OCI-LY3 (cell line): ENCODE data around the gene RECK.

Experiments used
- H2AFZ ChIP-seq: fragments of 200-600, 300-600 bp; shearing (Covaris generic); 2 replicates; pipeline ENCODE4 v1.6.0; 2014; ENCODE audit warnings: antibody characterized with exemption, low read depth, low read length
- H3K27ac ChIP-seq: fragments of 200-600, 300-600 bp; sonication (generic); 2 replicates; pipeline ENCODE4 v1.5.1; 2014; ENCODE audit warnings: mild to moderate bottlenecking, low read length, moderate library complexity, mixed read lengths
- H3K27me3 ChIP-seq: fragments of 200-600, 300-600 bp; sonication (generic); 2 replicates; pipeline ENCODE4 v1.6.1; 2014; ENCODE audit warnings: low read depth, low read length, mixed read lengths
- H3K36me3 ChIP-seq: fragments of 200-600, 300-600 bp; sonication (generic); replicated peaks from 2 replicates; pipeline ENCODE3; 2014; ENCODE audit warnings: low read depth, low read length, mixed read lengths
- H3K4me1 ChIP-seq: fragments of 300-600, 200-600 bp; sonication (generic); 2 replicates; pipeline ENCODE4 v1.6.1; 2014; ENCODE audit warnings: low read length, mixed read lengths
- H3K4me2 ChIP-seq: fragments of 200-600, 300-600 bp; sonication (generic); 2 replicates; pipeline ENCODE4 v1.6.1; 2014; ENCODE audit warnings: low read length, mixed read lengths
- H3K4me3 ChIP-seq: fragments of 300-600, 200-600 bp; sonication (generic); 2 replicates; pipeline ENCODE4 v1.5.1; 2014; ENCODE audit warnings: antibody characterized with exemption, mild to moderate bottlenecking, low read length, moderate library complexity
- H3K79me2 ChIP-seq: fragments of 300-600, 200-600 bp; shearing (Covaris generic); 2 replicates; pipeline ENCODE4 v1.6.1; 2014; ENCODE audit warnings: mild to moderate bottlenecking, low read length, mixed read lengths
- H3K9ac ChIP-seq: fragments of 300-600, 200-600 bp; shearing (Covaris generic); 2 replicates; pipeline ENCODE4 v1.6.0; 2014; ENCODE audit warnings: mild to moderate bottlenecking, low read length, moderate library complexity
- H3K9me3 ChIP-seq: fragments of 200-600, 300-600 bp; shearing (Covaris generic); 2 replicates; pipeline ENCODE4 v1.6.1; 2014; ENCODE audit warnings: low read length, mixed read lengths; ENCODE audit not compliant: insufficient read depth
- H4K20me1 ChIP-seq: fragments of 200-600, 300-600 bp; sonication (generic); 2 replicates; pipeline ENCODE4 v1.6.1; 2016; ENCODE audit warnings: low read length, mixed read lengths; ENCODE audit not compliant: insufficient read depth
- EZH2phosphoT487 ChIP-seq: fragments of 200-600 bp; shearing (Covaris generic); IDR thresholded peaks from 2 replicates; pipeline ENCODE4 v1.6.1; 2018; ENCODE audit warnings: antibody characterized with exemption, mixed run types, low read depth
- TF ChIP-seq, protein P1 (sequence below): fragments of 200-600, 300-600 bp; sonication (generic); IDR thresholded peaks from 2 replicates; pipeline ENCODE4 v1.5.1; 2014; ENCODE audit warnings: antibody characterized with exemption, low read length, low read depth

Gene RECK

DNA sequence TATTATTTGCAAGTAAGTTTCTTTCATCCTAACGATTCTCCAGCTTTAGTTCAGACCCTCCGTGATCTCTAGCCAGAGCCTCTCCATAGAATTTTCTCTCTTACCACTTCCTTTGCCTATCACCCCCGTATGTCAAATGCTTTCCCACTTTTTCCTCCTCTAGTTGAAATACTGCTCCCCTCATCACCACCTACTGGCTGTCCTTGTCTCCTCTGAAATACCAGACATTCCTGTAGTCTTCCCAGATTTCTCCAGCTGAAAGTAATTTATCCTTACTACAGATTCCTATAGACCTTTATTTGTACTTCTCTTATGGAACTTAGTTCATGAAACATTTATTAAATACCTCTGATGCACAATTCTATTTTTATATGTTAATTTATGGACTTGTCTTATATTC, 63.8 kb downstream of the RECK start:
- no peaks in the 10 kb centered on the region for H4K20me1 ChIP-seq
- H3K4me3 ChIP-seq: no peak overlapping the region
- no peaks in the 10 kb centered on the region for H3K4me1 ChIP-seq
- H3K36me3 ChIP-seq: no peaks in the 10 kb centered on the region
- no peak overlapping the region for H2AFZ ChIP-seq
- H3K27me3 ChIP-seq: no peaks in the 10 kb centered on the region
- no peaks in the 10 kb centered on the region for H3K79me2 ChIP-seq
- TF ChIP-seq, protein P1, sequence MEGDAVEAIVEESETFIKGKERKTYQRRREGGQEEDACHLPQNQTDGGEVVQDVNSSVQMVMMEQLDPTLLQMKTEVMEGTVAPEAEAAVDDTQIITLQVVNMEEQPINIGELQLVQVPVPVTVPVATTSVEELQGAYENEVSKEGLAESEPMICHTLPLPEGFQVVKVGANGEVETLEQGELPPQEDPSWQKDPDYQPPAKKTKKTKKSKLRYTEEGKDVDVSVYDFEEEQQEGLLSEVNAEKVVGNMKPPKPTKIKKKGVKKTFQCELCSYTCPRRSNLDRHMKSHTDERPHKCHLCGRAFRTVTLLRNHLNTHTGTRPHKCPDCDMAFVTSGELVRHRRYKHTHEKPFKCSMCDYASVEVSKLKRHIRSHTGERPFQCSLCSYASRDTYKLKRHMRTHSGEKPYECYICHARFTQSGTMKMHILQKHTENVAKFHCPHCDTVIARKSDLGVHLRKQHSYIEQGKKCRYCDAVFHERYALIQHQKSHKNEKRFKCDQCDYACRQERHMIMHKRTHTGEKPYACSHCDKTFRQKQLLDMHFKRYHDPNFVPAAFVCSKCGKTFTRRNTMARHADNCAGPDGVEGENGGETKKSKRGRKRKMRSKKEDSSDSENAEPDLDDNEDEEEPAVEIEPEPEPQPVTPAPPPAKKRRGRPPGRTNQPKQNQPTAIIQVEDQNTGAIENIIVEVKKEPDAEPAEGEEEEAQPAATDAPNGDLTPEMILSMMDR: no peak
- no peak for TF ChIP-seq EZH2phosphoT487
- H3K27ac ChIP-seq: no peak overlapping the region
- H3K9ac ChIP-seq: no peak overlapping the region
- H3K4me2 ChIP-seq: no peak overlapping the region
- no peaks in the 10 kb centered on the region for H3K9me3 ChIP-seq

DNA sequence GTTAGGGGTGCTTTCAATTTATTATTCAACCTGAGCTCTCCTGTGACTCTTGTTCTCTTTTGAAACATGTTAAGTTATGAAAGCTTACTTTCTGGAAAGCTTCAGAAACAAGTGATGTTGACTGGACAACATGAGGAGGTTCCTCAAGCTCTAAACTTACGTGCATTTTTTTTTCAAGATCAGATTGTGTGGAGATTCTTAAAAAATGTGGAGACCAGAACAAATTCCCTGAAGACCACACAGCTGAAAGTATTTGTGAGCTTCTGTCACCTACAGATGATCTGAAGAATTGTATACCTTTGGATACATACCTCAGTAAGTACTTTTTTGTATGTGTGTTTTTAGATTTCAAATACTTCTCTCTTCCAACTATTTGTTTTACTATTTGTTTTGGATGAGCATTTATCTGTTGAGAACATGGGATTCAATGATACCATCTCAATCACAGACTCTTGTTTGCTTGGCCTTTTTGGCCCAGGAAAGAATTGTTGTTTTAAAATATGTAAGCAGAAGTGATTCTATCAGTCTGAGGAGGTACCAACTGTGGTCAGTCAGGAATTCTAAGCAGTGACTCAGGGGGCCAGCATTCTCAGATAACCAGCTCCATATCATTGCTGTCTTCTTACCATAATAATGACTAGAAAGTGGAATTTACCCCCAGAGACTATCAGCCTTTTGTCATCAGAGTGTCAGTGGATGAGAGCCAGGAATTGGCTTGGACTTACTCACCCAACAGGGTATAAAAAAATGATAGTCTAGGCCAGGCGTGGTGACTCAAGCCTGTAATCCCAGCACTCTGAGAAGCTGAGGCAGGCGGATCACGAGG, 65.4 kb downstream of the RECK start:
- TF ChIP-seq EZH2phosphoT487: no peak
- TF ChIP-seq, protein P1: no peak

DNA sequence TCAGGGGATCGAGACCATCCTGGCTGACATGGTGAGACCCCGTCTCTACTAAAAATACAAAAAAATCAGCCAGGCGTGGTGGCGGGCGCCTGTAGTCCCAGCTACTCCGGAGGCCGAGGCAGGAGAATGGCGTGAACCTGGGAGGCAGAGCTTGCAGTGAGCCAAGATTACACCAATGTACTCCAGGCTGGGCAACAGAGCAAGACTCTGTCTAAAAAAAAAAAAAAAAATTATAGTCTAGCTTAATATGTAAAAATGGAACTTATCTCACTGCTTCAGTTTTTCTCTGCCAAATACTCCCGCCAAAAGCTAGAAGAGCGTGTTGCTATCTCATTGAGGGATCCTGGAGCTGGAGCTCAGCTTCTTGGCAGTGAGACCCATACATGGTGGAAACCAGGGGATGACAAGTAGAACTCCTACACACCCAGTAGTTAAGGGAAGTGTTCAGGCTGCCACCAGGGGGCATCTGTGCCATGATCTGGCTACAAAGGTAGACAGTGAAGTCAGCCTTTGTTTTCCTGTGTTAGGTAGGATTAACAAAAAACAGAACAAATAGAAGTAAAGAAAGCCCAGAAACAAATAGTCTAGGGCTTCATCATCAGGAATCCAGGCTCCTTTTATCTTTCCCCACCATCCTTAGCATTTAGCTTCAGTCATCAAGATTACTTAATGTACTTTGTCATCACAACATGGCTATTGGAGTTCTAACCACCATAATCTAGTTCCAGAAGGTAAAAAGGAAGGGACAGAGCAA, 66.2 kb downstream of the RECK start:
- Histone ChIP-seq H3K9me3 (no peaks in the 10 kb centered on the region), H3K9ac (no peak overlapping the region), H3K36me3 (no peaks in the 10 kb centered on the region), H3K4me2 (no peak overlapping the region), H2AFZ (no peak overlapping the region), H4K20me1 (no peaks in the 10 kb centered on the region), H3K27ac (no peak overlapping the region), H3K27me3 (no peaks in the 10 kb centered on the region), H3K79me2 (no peaks in the 10 kb centered on the region), H3K4me1 (no peaks in the 10 kb centered on the region), H3K4me3 (no peak overlapping the region)
- TF ChIP-seq EZH2phosphoT487: no peak
- TF ChIP-seq, protein P1: peak; percentile 89

More for the DNA sequence above, 65.4 kb downstream of the RECK start:
- Histone ChIP-seq H3K4me3 (no peak overlapping the region), H3K4me1 (no peaks in the 10 kb centered on the region), H3K79me2 (no peaks in the 10 kb centered on the region), H2AFZ (no peak overlapping the region), H3K9me3 (no peaks in the 10 kb centered on the region), H4K20me1 (no peaks in the 10 kb centered on the region), H3K27me3 (no peaks in the 10 kb centered on the region), H3K27ac (no peak overlapping the region), H3K4me2 (no peak overlapping the region), H3K36me3 (no peaks in the 10 kb centered on the region), H3K9ac (no peak overlapping the region)

DNA sequence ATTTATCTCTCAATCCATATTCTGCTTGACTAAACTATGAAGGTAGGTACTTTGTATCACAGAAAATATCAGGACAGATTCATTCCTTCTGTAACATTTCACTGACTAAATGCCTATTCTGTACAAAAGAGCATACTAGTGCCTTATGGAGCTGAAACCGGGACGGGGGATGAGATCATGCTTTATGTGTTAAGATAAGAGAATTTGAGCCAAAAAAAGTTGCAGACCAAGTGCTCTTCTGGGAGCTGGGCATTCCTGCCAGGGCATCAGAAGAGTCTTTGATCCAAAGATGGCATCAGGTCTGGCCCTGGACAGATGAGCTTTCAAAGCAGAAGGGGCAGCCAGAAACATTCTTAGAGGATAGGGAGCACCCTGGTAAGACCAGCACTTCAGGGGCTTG, 72.4 kb downstream of the RECK start:
- Histone ChIP-seq H3K36me3 (no peaks in the 10 kb centered on the region), H3K4me3 (no peak overlapping the region), H3K9ac (no peak overlapping the region), H3K27me3 (no peaks in the 10 kb centered on the region), H3K9me3 (no peaks in the 10 kb centered on the region), H3K4me1 (no peaks in the 10 kb centered on the region), H3K27ac (no peak overlapping the region), H2AFZ (no peak overlapping the region), H3K79me2 (no peaks in the 10 kb centered on the region), H4K20me1 (no peaks in the 10 kb centered on the region), H3K4me2 (no peak overlapping the region)
- TF ChIP-seq, protein P1: no peak
